ENCODE measurements around the gene SH3D21.

Gene SH3D21

GRCh38 chr1:36303244-36303643 is 2.9 kb upstream of the SH3D21 start:
- H3K9me3 ChIP-seq (ENCODE audit: control insufficient read depth, insufficient read depth, low read length) = no peaks in the 10 kb centered on the region
- no peaks in the 10 kb centered on the region for H3K9me2 ChIP-seq (replicated peaks; ENCODE audit: control insufficient read depth, low read length)
- no peaks in the 10 kb centered on the region for H4K20me1 ChIP-seq (ENCODE audit: control insufficient read depth, insufficient read depth, low read depth, low read length)
- H3K4me1 ChIP-seq (ENCODE audit: control insufficient read depth, low read length) = peaks cover 38% of the 10 kb centered on the region
- no peak overlapping the region for H3K4me3 ChIP-seq (ENCODE audit: low read length)
- H3F3A ChIP-seq (ENCODE audit: control insufficient read depth, insufficient read depth) = peaks cover 35% of the 10 kb centered on the region
- H3K27me3 ChIP-seq (ENCODE audit: control insufficient read depth, low read length) = no peaks in the 10 kb centered on the region
- H3K27ac ChIP-seq (ENCODE audit: low read depth, low read length) = no peak overlapping the region
- no peak for TF ChIP-seq EZH2phosphoT487 (IDR thresholded peaks at IDR 0.05; ENCODE audit: borderline replicate concordance, low read length)
- TF ChIP-seq CTCF (IDR thresholded peaks at IDR 0.05; ENCODE audit: low read depth, low read length, poor library complexity, severe bottlenecking) = no peak
- 0 out of 2 replicates have a peak, but pooled peaks cover 5% of the 10 kb centered on the region for H3K79me2 ChIP-seq (ENCODE audit: control insufficient read depth, low read length)
- no peak overlapping the region for H3K4me2 ChIP-seq (ENCODE audit: low read length)
- peaks cover 71% of the 10 kb centered on the region for H3K36me3 ChIP-seq (ENCODE audit: control insufficient read depth, low read length)

- TF ChIP-seq EZH2phosphoT487 (IDR thresholded peaks at IDR 0.05; ENCODE audit: borderline replicate concordance, low read length) = no peak
- no peak for TF ChIP-seq CTCF (IDR thresholded peaks at IDR 0.05; ENCODE audit: low read depth, low read length, poor library complexity, severe bottlenecking)
- peaks cover 35% of the 10 kb centered on the region for H3F3A ChIP-seq (ENCODE audit: control insufficient read depth, insufficient read depth)
- no peaks in the 10 kb centered on the region for H3K9me2 ChIP-seq (replicated peaks; ENCODE audit: control insufficient read depth, low read length)
- H3K4me2 ChIP-seq (ENCODE audit: low read length) = no peak overlapping the region
- no peak overlapping the region for H3K4me3 ChIP-seq (ENCODE audit: low read length)
- peaks cover 67% of the 10 kb centered on the region for H3K36me3 ChIP-seq (ENCODE audit: control insufficient read depth, low read length)
- no peaks in the 10 kb centered on the region for H4K20me1 ChIP-seq (ENCODE audit: control insufficient read depth, insufficient read depth, low read depth, low read length)
- 0 out of 2 replicates have a peak, but pooled peaks cover 5% of the 10 kb centered on the region for H3K79me2 ChIP-seq (ENCODE audit: control insufficient read depth, low read length)
- H3K9me3 ChIP-seq (ENCODE audit: control insufficient read depth, insufficient read depth, low read length) = no peaks in the 10 kb centered on the region
- H3K27me3 ChIP-seq (ENCODE audit: control insufficient read depth, low read length) = no peaks in the 10 kb centered on the region
- peaks cover 38% of the 10 kb centered on the region for H3K4me1 ChIP-seq (ENCODE audit: control insufficient read depth, low read length)
- no peak overlapping the region for H3K27ac ChIP-seq (ENCODE audit: low read depth, low read length)
These were observed 2.4 kb upstream of the SH3D21 start for GRCh38 chr1:36303650-36304360.

GRCh38 chr1:36304521-36304920 is 1.6 kb upstream of the SH3D21 start:
- H3K27me3 ChIP-seq (ENCODE audit: control insufficient read depth, low read length) = no peaks in the 10 kb centered on the region
- H4K20me1 ChIP-seq (ENCODE audit: control insufficient read depth, insufficient read depth, low read depth, low read length) = no peaks in the 10 kb centered on the region
- no peaks in the 10 kb centered on the region for H3K9me2 ChIP-seq (replicated peaks; ENCODE audit: control insufficient read depth, low read length)
- no peak overlapping the region for H3K4me3 ChIP-seq (ENCODE audit: low read length)
- TF ChIP-seq EZH2phosphoT487 (IDR thresholded peaks at IDR 0.05; ENCODE audit: borderline replicate concordance, low read length) (no peak), CTCF (IDR thresholded peaks at IDR 0.05; ENCODE audit: low read depth, low read length, poor library complexity, severe bottlenecking) (no peak)
- peaks cover 35% of the 10 kb centered on the region for H3F3A ChIP-seq (ENCODE audit: control insufficient read depth, insufficient read depth)
- no peak overlapping the region for H3K4me2 ChIP-seq (ENCODE audit: low read length)
- peaks cover 38% of the 10 kb centered on the region for H3K4me1 ChIP-seq (ENCODE audit: control insufficient read depth, low read length)
- no peaks in the 10 kb centered on the region for H3K9me3 ChIP-seq (ENCODE audit: control insufficient read depth, insufficient read depth, low read length)
- 0 out of 2 replicates have a peak, but pooled peaks cover 5% of the 10 kb centered on the region for H3K79me2 ChIP-seq (ENCODE audit: control insufficient read depth, low read length)
- no peak overlapping the region for H3K27ac ChIP-seq (ENCODE audit: low read depth, low read length)
- peaks cover 72% of the 10 kb centered on the region for H3K36me3 ChIP-seq (ENCODE audit: control insufficient read depth, low read length)

Measured in DOHH2 (cell line).